IMR-90 (cell line): ENCODE results near the gene IFNA17. TPM values are rescaled to one million over a fixed set of nuclear protein-coding genes. Genes with fewer than 3 reads are reported as not detected.
"Not testable (repeated sequence)": the region's sequence is repeated elsewhere in the genome, so short reads cannot be mapped to it uniquely, and the experiment has no call there.

Experiments used
- ATAC-seq: fragments of 200-7000 bp; cut with Tn5 transposase; 2 replicates; pipeline ENCODE4 v1.9.1; 2020; ENCODE audit warnings: low read depth, mild to moderate bottlenecking, moderate library complexity
- BruUV-seq: library from RNA; stranded (reverse); fragments of 400-500 nt; replicated peaks from 2 replicates; lab custom pipeline; 2021; lab: Mats Ljungman, UMichigan
- CTCF ChIA-PET: fragments of 300-600 bp; formaldehyde crosslinking; extraction: SDS; loops from one replicate; lab custom pipeline; 2021; ENCODE audit warnings: antibody characterized with exemption; lab: Yijun Ruan, JAX
- POLR2A ChIA-PET: fragments of 300-600 bp; sonication (Branson Sonifier 250); formaldehyde crosslinking; loops from one replicate; lab custom pipeline; 2022; ENCODE audit warnings: antibody characterized with exemption; ENCODE audit not compliant: unreplicated experiment; lab: Charles Lee
- DNase-seq: peaks from one replicate; pipeline ENCODE4 v3.0.0; 2013
- H2AFZ ChIP-seq: replicated peaks from 2 replicates; pipeline ENCODE3; 2013; ENCODE audit warnings: low read length, mild to moderate bottlenecking; ENCODE audit not compliant: poor library complexity
- H2AK5ac ChIP-seq: 2 replicates; pipeline ENCODE4 v1.6.1; 2013; ENCODE audit warnings: low read depth, low read length, inconsistent platforms
- H2AK9ac ChIP-seq: replicated peaks from 2 replicates; pipeline ENCODE3; 2013; ENCODE audit warnings: mild to moderate bottlenecking, low read depth, low read length, moderate library complexity; ENCODE audit not compliant: poor library complexity
- H2BK120ac ChIP-seq: 2 replicates; pipeline ENCODE4 v1.6.1; 2013; ENCODE audit warnings: low read depth, low read length, inconsistent platforms
- H2BK15ac ChIP-seq: 3 replicates; pipeline ENCODE4 v1.6.1; 2013; ENCODE audit warnings: low read depth, low read length, inconsistent platforms
- H2BK20ac ChIP-seq: 2 replicates; pipeline ENCODE4 v1.6.1; 2013; ENCODE audit warnings: low read depth, mild to moderate bottlenecking, inconsistent platforms, low read length, moderate library complexity
- H2BK5ac ChIP-seq: 2 replicates; pipeline ENCODE4 v1.6.1; 2013; ENCODE audit warnings: mild to moderate bottlenecking, low read depth, low read length, inconsistent platforms; ENCODE audit not compliant: poor library complexity, severe bottlenecking
- H3K14ac ChIP-seq: replicated peaks from 2 replicates; pipeline ENCODE4 v1.6.1; 2013; ENCODE audit warnings: low read depth, low read length, inconsistent platforms
- H3K18ac ChIP-seq: 2 replicates; pipeline ENCODE4 v1.6.1; 2013; ENCODE audit warnings: low read depth, low read length, control low read depth
- H3K23ac ChIP-seq: 2 replicates; pipeline ENCODE4 v1.6.1; 2013; ENCODE audit warnings: low read depth, low read length, inconsistent platforms
- H3K27ac ChIP-seq: 2 replicates; pipeline ENCODE4 v1.5.1; 2013; ENCODE audit warnings: mild to moderate bottlenecking, control low read depth, low read length; ENCODE audit not compliant: insufficient read depth
- H3K27me3 ChIP-seq: 2 replicates; pipeline ENCODE4 v1.6.1; 2013; ENCODE audit warnings: low read length; ENCODE audit not compliant: control insufficient read depth, insufficient read depth
- H3K36me3 ChIP-seq: 2 replicates; pipeline ENCODE4 v1.6.1; 2013; ENCODE audit warnings: low read length, mixed read lengths; ENCODE audit not compliant: control insufficient read depth, insufficient read depth
- H3K4ac ChIP-seq: 2 replicates; pipeline ENCODE4 v1.6.1; 2013; ENCODE audit warnings: low read depth, low read length, inconsistent platforms
- H3K4me1 ChIP-seq: 2 replicates; pipeline ENCODE4 v1.6.1; 2013; ENCODE audit warnings: low read length, mixed read lengths; ENCODE audit not compliant: control insufficient read depth, insufficient read depth
- H3K4me2 ChIP-seq: 2 replicates; pipeline ENCODE4 v1.6.1; 2013; ENCODE audit warnings: low read depth, mild to moderate bottlenecking, control low read depth, low read length, moderate library complexity
- H3K4me3 ChIP-seq: 2 replicates; pipeline ENCODE4 v1.5.1; 2013; ENCODE audit warnings: low read depth, mild to moderate bottlenecking, control low read depth, low read length, moderate library complexity; ENCODE audit not compliant: insufficient read depth
- H3K56ac ChIP-seq: 2 replicates; pipeline ENCODE4 v1.6.1; 2013; ENCODE audit warnings: low read length, inconsistent platforms; ENCODE audit not compliant: insufficient read depth; ENCODE audit errors: extremely low read depth
- H3K79me1 ChIP-seq, 2 experiments: 2 replicates each; pipeline ENCODE4 v1.6.1; 2013; ENCODE audit warnings: low read length in 2 of 2, inconsistent platforms in 1 of 2, low read depth in 1 of 2
- H3K9ac ChIP-seq: 2 replicates; pipeline ENCODE4 v1.6.1; 2013; ENCODE audit warnings: low read depth, low read length, control low read depth
- H3K9me1 ChIP-seq: 2 replicates; pipeline ENCODE4 v1.6.1; 2013; ENCODE audit warnings: low read length, inconsistent platforms; ENCODE audit not compliant: insufficient read depth
- H3K9me3 ChIP-seq: 2 replicates; pipeline ENCODE4 v1.6.1; 2013; ENCODE audit warnings: low read length; ENCODE audit not compliant: control insufficient read depth, insufficient read depth
- H4K20me1 ChIP-seq: 2 replicates; pipeline ENCODE4 v1.6.1; 2013; ENCODE audit warnings: low read length, inconsistent platforms; ENCODE audit not compliant: insufficient read depth
- H4K5ac ChIP-seq: 2 replicates; pipeline ENCODE4 v1.6.1; 2013; ENCODE audit warnings: mild to moderate bottlenecking, low read depth, low read length, control low read depth
- H4K8ac ChIP-seq, 2 experiments: 2 replicates each; pipeline ENCODE4 v1.6.1; 2013; ENCODE audit warnings: low read depth in 2 of 2, low read length in 2 of 2, control low read depth in 1 of 2, inconsistent platforms in 1 of 2
- H4K91ac ChIP-seq: 2 replicates; pipeline ENCODE4 v1.6.1; 2013; ENCODE audit warnings: low read depth, low read length, inconsistent platforms; ENCODE audit not compliant: insufficient read depth
- WGBS, 2 experiments: methylation state at CpG; one replicate each; pipeline versions ENCODE4 v1.1.5 to v1.1.7; 2013; ENCODE audit warnings: missing lambda C conversion rate in 2 of 2; ENCODE audit not compliant: insufficient read length in 1 of 2; ENCODE audit errors: extremely low coverage in 2 of 2; 5-methylcytosine and 5-hydroxymethylcytosine counted together
- dilution Hi-C: fragments of 300-500 bp; cut with HindIII; formaldehyde crosslinking; loops from one replicate; pipeline ENCODE4 v1.14.3; 2018; ENCODE audit warnings: low sequenced_read_pairs; ENCODE audit not compliant: unreplicated experiment
- in situ Hi-C: fragments of 300-500 bp; cut with MboI; formaldehyde crosslinking; loops from 3 replicates; pipeline ENCODE4 v1.14.3; 2019; ENCODE audit warnings: low sequenced_read_pairs, inconsistent platforms, mixed read lengths
- intact Hi-C: fragments of 100-400 bp; cut with micrococcal nuclease; formaldehyde crosslinking; loops from 2 replicates; pipeline ENCODE4 v1.10.0; 2022
- polyA plus RNA-seq, 3 experiments: library from polyadenylated mRNA; depleted of rRNA; stranded (reverse); fragments of >200 nt; gene quantifications; 2 replicates each; pipeline ENCODE4 v1.2.3, GENCODE V29; 2012; ENCODE audit warnings: low replicate concordance in 1 of 3
- total RNA-seq: library from RNA; depleted of rRNA; stranded (reverse); fragments of >200 nt; gene quantifications from 2 replicates; pipeline ENCODE4 v1.2.3, GENCODE V29; 2012

Gene IFNA17
- total and polyA plus RNA-seq, 2 of the 4 experiments (the other 2 are of a cell fraction): not detected

DNA sequence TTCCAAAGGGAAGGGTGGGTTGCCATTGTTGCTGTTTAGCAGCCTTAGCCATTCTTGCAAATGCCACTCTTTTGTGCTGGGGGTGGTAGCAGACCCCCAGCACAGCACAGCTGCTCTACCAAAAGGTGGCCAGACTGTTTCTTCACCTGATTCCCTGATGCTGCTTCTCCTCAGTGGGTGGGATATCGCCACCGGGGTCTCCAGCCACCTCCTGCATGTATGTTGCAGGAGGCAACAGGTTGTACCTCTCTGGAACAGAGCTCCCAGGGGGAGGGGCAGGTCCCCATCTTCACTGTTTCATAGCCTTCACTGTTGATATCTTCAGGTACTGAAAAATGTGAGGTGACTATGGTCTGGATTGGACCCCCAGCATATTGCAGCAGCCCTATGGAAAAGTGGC is 17.2 kb downstream of the IFNA17 start:
- H3K4me2 ChIP-seq, H4K20me1 ChIP-seq, ATAC-seq, H3K79me1 ChIP-seq, H3K9me3 ChIP-seq, H3K27ac ChIP-seq, H2AFZ ChIP-seq, H2AK5ac ChIP-seq, H3K14ac ChIP-seq, H3K27me3 ChIP-seq, H2AK9ac ChIP-seq, H2BK5ac ChIP-seq, H2BK15ac ChIP-seq, CTCF ChIA-PET, H3K56ac ChIP-seq, POLR2A ChIA-PET, H4K91ac ChIP-seq, BruUV-seq, H3K9ac ChIP-seq, H4K8ac ChIP-seq, H3K4ac ChIP-seq, H3K9me1 ChIP-seq, intact Hi-C loops, H2BK20ac ChIP-seq, dilution Hi-C loops, H3K4me3 ChIP-seq, H3K23ac ChIP-seq, H2BK120ac ChIP-seq, H3K18ac ChIP-seq, DNase-seq, H4K5ac ChIP-seq, H3K36me3 ChIP-seq, H3K4me1 ChIP-seq: not testable (repeated sequence)
- no CpG with 5 or more reads among the region's 2 CpGs for WGBS, 2 experiments
- in situ Hi-C loops: loop anchor here (25.0 kb wide), 1 partner anchor 577 kb away; no protein-coding TSS in a partner anchor
